ENCODE data around the gene PDE8B. TPM values are rescaled to one million over a fixed set of nuclear protein-coding genes. Genes with fewer than 3 reads are reported as not detected.

Gene PDE8B
- total RNA-seq, 3 donors from 2014 or later: 4.9 to 57.1 (median 8.6) TPM

DNA sequence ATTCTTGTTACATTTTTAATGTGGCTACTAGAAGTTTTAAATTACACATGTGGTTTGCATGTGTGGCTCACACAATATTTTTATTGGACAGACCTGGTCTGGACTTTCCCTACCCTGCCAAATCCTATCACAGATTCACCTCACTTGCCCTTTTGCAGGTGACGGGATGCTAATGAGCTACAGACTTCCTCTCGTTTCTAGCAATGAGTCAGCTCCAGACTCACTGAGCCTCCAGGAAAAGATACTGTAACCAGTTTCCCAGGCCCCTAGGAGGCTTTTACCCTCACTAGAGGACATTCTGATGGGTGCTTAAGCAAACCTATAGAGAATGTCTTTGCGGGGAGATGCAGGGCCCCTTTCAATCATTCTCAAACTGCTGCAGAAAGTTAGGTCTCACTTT is 146.3 kb downstream of the PDE8B start:
- H3K36me3 ChIP-seq: no peaks in the 10 kb centered on the region
- H3K27me3 ChIP-seq: no peaks in the 10 kb centered on the region
- intact Hi-C loops (cut with DNase I; ENCODE audit: low total_unique reads): no loop called here
- no peaks in the 10 kb centered on the region for H3K4me1 ChIP-seq
- no peak overlapping the region for H3K27ac ChIP-seq
- no peak overlapping the region for H3K4me3 ChIP-seq
- DNase-seq (ENCODE audit: low spot score in 2 of 2): no peak
- no peaks in the 10 kb centered on the region for H3K9me3 ChIP-seq
- TF ChIP-seq POLR2AphosphoS5 (IDR thresholded peaks at IDR 0.05): no peak

- intact Hi-C loops (cut with DNase I; ENCODE audit: low total_unique reads): no loop called here
- Histone ChIP-seq H3K4me1 (no peaks in the 10 kb centered on the region), H3K9me3 (no peaks in the 10 kb centered on the region), H3K27me3 (no peaks in the 10 kb centered on the region), H3K36me3 (no peaks in the 10 kb centered on the region), H3K4me3 (no peak overlapping the region), H3K27ac (no peak overlapping the region)
- no peak for DNase-seq (ENCODE audit: low spot score in 2 of 2)
- TF ChIP-seq CTCF (IDR thresholded peaks at IDR 0.05) (no peak), POLR2A (IDR thresholded peaks at IDR 0.05) (no peak), POLR2AphosphoS5 (IDR thresholded peaks at IDR 0.05) (no peak)
Measured at GRCh38 chr5:77358255-77359205, 148.1 kb downstream of the PDE8B start.

GRCh38 chr5:77359231-77359630 is 148.8 kb downstream of the PDE8B start:
- Histone ChIP-seq H3K27me3 (no peaks in the 10 kb centered on the region), H3K4me3 (no peak overlapping the region), H3K4me1 (no peaks in the 10 kb centered on the region), H3K9me3 (no peaks in the 10 kb centered on the region), H3K36me3 (no peaks in the 10 kb centered on the region), H3K27ac (no peak overlapping the region)
- intact Hi-C loops (cut with DNase I; ENCODE audit: low total_unique reads): no loop called here
- DNase-seq (ENCODE audit: low spot score in 2 of 2): no peak
- TF ChIP-seq POLR2A (IDR thresholded peaks at IDR 0.05) (no peak), CTCF (IDR thresholded peaks at IDR 0.05) (no peak), POLR2AphosphoS5 (IDR thresholded peaks at IDR 0.05) (no peak)

- intact Hi-C loops (cut with DNase I; ENCODE audit: low total_unique reads): no loop called here
- TF ChIP-seq POLR2A (IDR thresholded peaks at IDR 0.05): no peak
- no peak for TF ChIP-seq POLR2AphosphoS5 (IDR thresholded peaks at IDR 0.05)
- TF ChIP-seq CTCF (IDR thresholded peaks at IDR 0.05): no peak
- DNase-seq (ENCODE audit: low spot score in 2 of 2): no peak
- no peaks in the 10 kb centered on the region for H3K9me3 ChIP-seq
- H3K27ac ChIP-seq: no peak overlapping the region
- H3K4me1 ChIP-seq: no peaks in the 10 kb centered on the region
- H3K4me3 ChIP-seq: no peak overlapping the region
- H3K27me3 ChIP-seq: no peaks in the 10 kb centered on the region
- H3K36me3 ChIP-seq: no peaks in the 10 kb centered on the region
Measured at GRCh38 chr5:77360381-77360780, 149.9 kb downstream of the PDE8B start.

DNA sequence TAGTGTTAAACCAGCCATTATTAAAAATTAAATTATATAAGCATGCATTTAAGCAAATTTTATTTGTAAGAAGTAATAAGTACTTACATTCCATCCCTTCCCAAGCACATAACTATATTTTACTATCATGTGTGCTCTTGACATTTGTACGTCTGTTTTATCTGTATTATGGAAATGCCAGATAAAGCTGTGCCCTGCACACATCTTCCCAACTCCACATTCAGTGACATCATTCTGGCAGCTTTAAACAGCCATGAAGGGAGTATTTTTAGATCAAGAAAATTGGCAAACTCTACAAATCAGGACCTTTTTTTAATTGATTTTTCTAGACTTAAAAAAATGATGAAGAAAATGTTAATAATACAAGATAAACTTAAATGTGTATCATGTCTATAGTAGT is 150.5 kb downstream of the PDE8B start:
- intact Hi-C loops (cut with DNase I; ENCODE audit: low total_unique reads): no loop called here
- Histone ChIP-seq H3K4me1 (no peaks in the 10 kb centered on the region), H3K4me3 (no peak overlapping the region), H3K36me3 (no peaks in the 10 kb centered on the region), H3K9me3 (no peaks in the 10 kb centered on the region), H3K27ac (no peak overlapping the region), H3K27me3 (no peaks in the 10 kb centered on the region)
- no peak for TF ChIP-seq POLR2AphosphoS5 (IDR thresholded peaks at IDR 0.05)
- DNase-seq (ENCODE audit: low spot score in 2 of 2): no peak

DNA sequence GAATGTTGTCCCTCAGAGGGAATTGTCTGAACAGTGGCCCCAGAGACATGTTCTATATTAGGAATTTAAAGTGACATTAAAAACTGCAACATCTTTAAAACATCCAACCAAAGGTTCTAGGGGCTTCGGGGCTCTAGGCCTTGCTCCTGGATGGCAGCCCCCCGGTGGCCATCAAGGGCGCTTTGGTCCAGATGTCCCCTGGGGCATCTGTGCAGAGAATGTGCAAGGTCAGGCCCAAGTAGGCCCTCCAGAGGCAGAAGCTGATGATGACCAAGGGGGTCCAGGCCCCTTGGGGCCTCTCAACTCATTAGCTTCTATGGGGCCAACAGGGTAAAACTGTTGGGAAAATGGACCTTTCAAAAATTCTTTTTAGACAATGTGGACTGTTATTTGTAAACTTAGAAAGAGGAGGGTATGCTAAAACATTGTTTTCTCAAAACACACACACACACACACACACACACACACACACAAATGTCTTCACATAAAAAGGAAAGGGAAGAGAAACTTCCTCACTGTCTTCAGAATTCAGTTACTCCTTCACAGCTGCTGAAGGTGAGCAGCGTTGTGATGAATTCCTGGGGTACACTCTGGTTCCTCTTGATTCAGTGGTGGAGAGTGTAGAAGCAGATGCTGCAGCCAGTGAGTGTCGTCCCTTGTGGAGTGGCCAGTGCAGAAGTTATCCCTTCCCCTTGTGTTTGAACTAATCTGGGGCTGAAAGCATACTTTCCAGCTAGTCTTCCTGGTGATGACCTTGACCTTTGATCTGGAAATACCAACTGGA is 156.4 kb downstream of the PDE8B start:
- Histone ChIP-seq H3K27me3 (no peaks in the 10 kb centered on the region), H3K9me3 (no peaks in the 10 kb centered on the region), H3K36me3 (no peaks in the 10 kb centered on the region), H3K4me1 (no peaks in the 10 kb centered on the region), H3K4me3 (no peak overlapping the region), H3K27ac (no peak overlapping the region)
- DNase-seq (ENCODE audit: low spot score in 2 of 2): no peak
- TF ChIP-seq POLR2AphosphoS5 (IDR thresholded peaks at IDR 0.05) (no peak), POLR2A (IDR thresholded peaks at IDR 0.05) (no peak), CTCF (IDR thresholded peaks at IDR 0.05) (no peak)
- intact Hi-C loops (cut with DNase I; ENCODE audit: low total_unique reads): loop anchor here (2.0 kb wide), 1 partner anchor 64 kb away; no protein-coding TSS in a partner anchor
